ENCODE results near the gene PPP2R1B.
"Not testable (repeated sequence)": the region's sequence is repeated elsewhere in the genome, so short reads cannot be mapped to it uniquely, and the experiment has no call there.

Gene PPP2R1B

DNA sequence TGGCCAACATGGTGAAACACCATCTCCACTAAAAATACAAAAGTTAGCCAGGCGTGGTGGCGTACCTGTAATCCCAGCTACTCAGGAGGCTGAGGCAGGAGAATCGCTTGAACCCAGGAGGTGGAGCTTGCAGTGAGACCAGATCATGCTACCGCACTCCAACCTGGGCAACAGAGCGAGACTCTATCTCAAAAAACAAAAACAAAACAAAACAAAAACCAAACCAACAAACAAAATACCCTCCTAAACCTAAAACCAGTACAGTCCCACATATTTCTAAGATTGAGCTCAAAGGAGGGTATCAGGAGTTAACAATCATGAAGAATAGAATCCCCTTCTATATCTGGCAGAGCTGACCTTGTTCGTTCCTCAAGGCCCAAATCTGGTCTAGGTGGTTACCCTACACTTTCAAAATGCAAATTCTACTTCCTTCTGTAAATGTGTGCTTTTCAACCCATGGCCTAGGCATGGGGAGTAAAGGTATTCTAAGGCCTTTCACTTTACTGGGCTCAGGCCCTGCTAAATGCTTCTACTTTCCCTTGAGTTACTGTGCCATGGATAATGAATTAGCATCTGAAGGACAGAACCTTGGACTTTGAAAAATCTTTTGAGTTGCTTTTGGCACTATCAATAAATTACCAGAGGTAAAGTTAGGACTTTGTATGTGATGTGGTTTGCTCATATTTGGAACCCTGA, 10.4 kb upstream of the PPP2R1B start:
- H3K4me2 ChIP-seq (ENCODE audit: low read depth, low read length, poor library complexity, severe bottlenecking) = peak overlapping the region; percentile 47

GRCh38 chr11:111774955-111775710, 8.9 kb upstream of the PPP2R1B start:
- H3K27me3 ChIP-seq (ENCODE audit: low read length) = no peaks in the 10 kb centered on the region
- H2AFZ ChIP-seq (ENCODE audit: low read depth, low read length, severe bottlenecking) = no peak overlapping the region
- no peak overlapping the region for H3K4me3 ChIP-seq (ENCODE audit: insufficient read depth, low read length, poor library complexity, severe bottlenecking)
- H3K79me2 ChIP-seq (ENCODE audit: insufficient read depth, low read length) = no peaks in the 10 kb centered on the region
- no peak overlapping the region for H3K4me2 ChIP-seq (ENCODE audit: low read depth, low read length, poor library complexity, severe bottlenecking)
- TF ChIP-seq, protein P1, sequence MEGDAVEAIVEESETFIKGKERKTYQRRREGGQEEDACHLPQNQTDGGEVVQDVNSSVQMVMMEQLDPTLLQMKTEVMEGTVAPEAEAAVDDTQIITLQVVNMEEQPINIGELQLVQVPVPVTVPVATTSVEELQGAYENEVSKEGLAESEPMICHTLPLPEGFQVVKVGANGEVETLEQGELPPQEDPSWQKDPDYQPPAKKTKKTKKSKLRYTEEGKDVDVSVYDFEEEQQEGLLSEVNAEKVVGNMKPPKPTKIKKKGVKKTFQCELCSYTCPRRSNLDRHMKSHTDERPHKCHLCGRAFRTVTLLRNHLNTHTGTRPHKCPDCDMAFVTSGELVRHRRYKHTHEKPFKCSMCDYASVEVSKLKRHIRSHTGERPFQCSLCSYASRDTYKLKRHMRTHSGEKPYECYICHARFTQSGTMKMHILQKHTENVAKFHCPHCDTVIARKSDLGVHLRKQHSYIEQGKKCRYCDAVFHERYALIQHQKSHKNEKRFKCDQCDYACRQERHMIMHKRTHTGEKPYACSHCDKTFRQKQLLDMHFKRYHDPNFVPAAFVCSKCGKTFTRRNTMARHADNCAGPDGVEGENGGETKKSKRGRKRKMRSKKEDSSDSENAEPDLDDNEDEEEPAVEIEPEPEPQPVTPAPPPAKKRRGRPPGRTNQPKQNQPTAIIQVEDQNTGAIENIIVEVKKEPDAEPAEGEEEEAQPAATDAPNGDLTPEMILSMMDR (IDR thresholded peaks at IDR 0.05; ENCODE audit: insufficient read depth, low read length, poor library complexity, severe bottlenecking) = no peak
- TF ChIP-seq EZH2phosphoT487 (conservative IDR thresholded peaks at IDR 0.05; ENCODE audit: low read length) = no peak
- H4K20me1 ChIP-seq (ENCODE audit: low read depth, low read length) = no peaks in the 10 kb centered on the region
- H3K9me3 ChIP-seq (ENCODE audit: insufficient read depth, low read length) = no peaks in the 10 kb centered on the region
- no peaks in the 10 kb centered on the region for H3K9me2 ChIP-seq (replicated peaks; ENCODE audit: insufficient read depth, low read length)
- H3K36me3 ChIP-seq (ENCODE audit: low read length) = no peaks in the 10 kb centered on the region
- no peak overlapping the region for H3K9ac ChIP-seq (ENCODE audit: low read length)
- H3K27ac ChIP-seq (ENCODE audit: low read depth, low read length) = no peak overlapping the region
- H3F3A ChIP-seq (ENCODE audit: insufficient read depth) = peaks cover 8% of the 10 kb centered on the region

More for the DNA sequence above, 10.4 kb upstream of the PPP2R1B start:
- H3K36me3 ChIP-seq (ENCODE audit: low read length) = no peaks in the 10 kb centered on the region
- no peaks in the 10 kb centered on the region for H3K79me2 ChIP-seq (ENCODE audit: insufficient read depth, low read length)
- no peaks in the 10 kb centered on the region for H3K9me3 ChIP-seq (ENCODE audit: insufficient read depth, low read length)
- no peaks in the 10 kb centered on the region for H3K27me3 ChIP-seq (ENCODE audit: low read length)
- peak overlapping the region; percentile 11 for H2AFZ ChIP-seq (ENCODE audit: low read depth, low read length, severe bottlenecking)
- H3K9ac ChIP-seq (ENCODE audit: low read length) = peak overlapping the region; percentile 7; the same call in 1 of the 2 replicates
- H3K9me2 ChIP-seq (replicated peaks; ENCODE audit: insufficient read depth, low read length) = no peaks in the 10 kb centered on the region
- peak overlapping the region; percentile 67 for H3K27ac ChIP-seq (ENCODE audit: low read depth, low read length)
- H3F3A ChIP-seq (ENCODE audit: insufficient read depth) = peaks cover 8% of the 10 kb centered on the region
- TF ChIP-seq EZH2phosphoT487 (conservative IDR thresholded peaks at IDR 0.05; ENCODE audit: low read length) = no peak
- TF ChIP-seq, protein P1 (IDR thresholded peaks at IDR 0.05; ENCODE audit: insufficient read depth, low read length, poor library complexity, severe bottlenecking) = no peak
- H4K20me1 ChIP-seq (ENCODE audit: low read depth, low read length) = no peaks in the 10 kb centered on the region
- no peak overlapping the region for H3K4me3 ChIP-seq (ENCODE audit: insufficient read depth, low read length, poor library complexity, severe bottlenecking)

- Histone ChIP-seq H3K4me2 (ENCODE audit: low read depth, low read length, poor library complexity, severe bottlenecking) (no peak overlapping the region), H4K20me1 (ENCODE audit: low read depth, low read length) (no peaks in the 10 kb centered on the region), H3K79me2 (ENCODE audit: insufficient read depth, low read length) (no peaks in the 10 kb centered on the region), H3F3A (ENCODE audit: insufficient read depth) (peaks cover 8% of the 10 kb centered on the region), H3K27ac (ENCODE audit: low read depth, low read length) (no peak overlapping the region), H3K4me3 (ENCODE audit: insufficient read depth, low read length, poor library complexity, severe bottlenecking) (no peak overlapping the region), H3K27me3 (ENCODE audit: low read length) (no peaks in the 10 kb centered on the region), H3K36me3 (ENCODE audit: low read length) (no peaks in the 10 kb centered on the region), H3K9me3 (ENCODE audit: insufficient read depth, low read length) (no peaks in the 10 kb centered on the region), H3K9me2 (replicated peaks; ENCODE audit: insufficient read depth, low read length) (no peaks in the 10 kb centered on the region), H2AFZ (ENCODE audit: low read depth, low read length, severe bottlenecking) (no peak overlapping the region), H3K9ac (ENCODE audit: low read length) (no peak overlapping the region)
- no peak for TF ChIP-seq EZH2phosphoT487 (conservative IDR thresholded peaks at IDR 0.05; ENCODE audit: low read length)
- TF ChIP-seq, protein P1 (IDR thresholded peaks at IDR 0.05; ENCODE audit: insufficient read depth, low read length, poor library complexity, severe bottlenecking) = no peak
Measured at GRCh38 chr11:111772535-111772934, 6.3 kb upstream of the PPP2R1B start.

GRCh38 chr11:111771205-111771604, 5.0 kb upstream of the PPP2R1B start:
- H3K36me3 ChIP-seq (ENCODE audit: low read length); H4K20me1 ChIP-seq (ENCODE audit: low read depth, low read length); H3K9ac ChIP-seq (ENCODE audit: low read length); H3K79me2 ChIP-seq (ENCODE audit: insufficient read depth, low read length); H3K4me2 ChIP-seq (ENCODE audit: low read depth, low read length, poor library complexity, severe bottlenecking); H3F3A ChIP-seq (ENCODE audit: insufficient read depth); H3K9me3 ChIP-seq (ENCODE audit: insufficient read depth, low read length); H3K4me3 ChIP-seq (ENCODE audit: insufficient read depth, low read length, poor library complexity, severe bottlenecking); H3K27me3 ChIP-seq (ENCODE audit: low read length); H3K27ac ChIP-seq (ENCODE audit: low read depth, low read length); H2AFZ ChIP-seq (ENCODE audit: low read depth, low read length, severe bottlenecking); H3K9me2 ChIP-seq (replicated peaks; ENCODE audit: insufficient read depth, low read length): not testable (repeated sequence)

All from SU-DHL-6 (cell line).